ENCODE data around the gene FLT3.

GRCh38 chr13:27973291-27973690 lies 127.1 kb downstream of the FLT3 start:
- TF ChIP-seq, protein P1, sequence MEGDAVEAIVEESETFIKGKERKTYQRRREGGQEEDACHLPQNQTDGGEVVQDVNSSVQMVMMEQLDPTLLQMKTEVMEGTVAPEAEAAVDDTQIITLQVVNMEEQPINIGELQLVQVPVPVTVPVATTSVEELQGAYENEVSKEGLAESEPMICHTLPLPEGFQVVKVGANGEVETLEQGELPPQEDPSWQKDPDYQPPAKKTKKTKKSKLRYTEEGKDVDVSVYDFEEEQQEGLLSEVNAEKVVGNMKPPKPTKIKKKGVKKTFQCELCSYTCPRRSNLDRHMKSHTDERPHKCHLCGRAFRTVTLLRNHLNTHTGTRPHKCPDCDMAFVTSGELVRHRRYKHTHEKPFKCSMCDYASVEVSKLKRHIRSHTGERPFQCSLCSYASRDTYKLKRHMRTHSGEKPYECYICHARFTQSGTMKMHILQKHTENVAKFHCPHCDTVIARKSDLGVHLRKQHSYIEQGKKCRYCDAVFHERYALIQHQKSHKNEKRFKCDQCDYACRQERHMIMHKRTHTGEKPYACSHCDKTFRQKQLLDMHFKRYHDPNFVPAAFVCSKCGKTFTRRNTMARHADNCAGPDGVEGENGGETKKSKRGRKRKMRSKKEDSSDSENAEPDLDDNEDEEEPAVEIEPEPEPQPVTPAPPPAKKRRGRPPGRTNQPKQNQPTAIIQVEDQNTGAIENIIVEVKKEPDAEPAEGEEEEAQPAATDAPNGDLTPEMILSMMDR (IDR thresholded peaks at IDR 0.05): no peak
- no peak for TF ChIP-seq ZFX (IDR thresholded peaks at IDR 0.05; ENCODE audit: borderline replicate concordance)
